Endothelial cell of umbilical vein (primary cell): ENCODE data around the gene MPND.

ENCODE experiments used
- EZH2 ChIP-seq: IDR thresholded peaks from 2 replicates; pipeline ENCODE4 v1.6.1; 2012; ENCODE audit warnings: borderline replicate concordance, low read depth, mild to moderate bottlenecking, moderate library complexity, low read length, inconsistent platforms; ENCODE audit not compliant: severe bottlenecking
- JUN ChIP-seq: IDR thresholded peaks from 2 replicates; pipeline ENCODE4 v1.6.1; 2011; ENCODE audit warnings: borderline replicate concordance, low read depth; ENCODE audit not compliant: insufficient read length, insufficient read depth
- POLR2A ChIP-seq: IDR thresholded peaks from 2 replicates; pipeline ENCODE4 v1.6.1; 2012; ENCODE audit warnings: low read depth, mild to moderate bottlenecking, control low read depth, low read length

DNA sequence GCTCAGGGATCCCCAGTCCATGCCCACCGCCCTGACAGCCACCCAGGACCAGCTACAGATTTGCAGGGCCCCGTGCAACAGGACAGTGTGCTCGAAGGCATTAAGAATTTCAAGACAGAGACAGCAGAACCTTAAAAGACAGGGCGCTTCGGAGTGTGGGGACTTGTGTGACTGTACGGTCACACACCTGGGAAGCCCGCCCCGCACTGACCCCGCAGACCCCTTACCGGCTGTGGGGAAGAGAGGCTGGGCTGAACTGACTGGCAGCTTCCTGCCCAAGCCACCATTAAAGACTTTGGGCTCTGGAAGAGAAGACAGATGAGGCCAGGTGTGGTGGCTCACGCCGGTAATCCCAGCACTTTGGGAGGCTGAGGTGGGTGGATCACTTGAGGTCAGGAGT, 19.1 kb upstream of the MPND start:
- TF ChIP-seq EZH2 = no peak
- TF ChIP-seq JUN = no peak
- no peak for TF ChIP-seq POLR2A
